Spinal cord (tissue), 10 donors: ENCODE measurements around the gene INO80E. TPM values are rescaled to one million over a fixed set of nuclear protein-coding genes. Genes with fewer than 3 reads are reported as not detected.

ENCODE experiments used
- DNase-seq, 6 donors: peaks; one replicate each; pipeline versions ENCODE4 v3.0.0 to v3.0.0-alpha.2; 2013 to 2015; ENCODE audit warnings: low spot score in 6 of 6, low read depth in 4 of 6
- H3K27ac ChIP-seq: one replicate; pipeline ENCODE4 v1.5.1; 2013; ENCODE audit warnings: low read depth, low read length, control low read depth
- H3K27me3 ChIP-seq: one replicate; pipeline ENCODE4 v1.6.1; 2013; ENCODE audit warnings: low read length; ENCODE audit not compliant: control insufficient read depth, insufficient read depth
- H3K36me3 ChIP-seq: one replicate; pipeline ENCODE4 v1.6.1; 2013; ENCODE audit warnings: low read length; ENCODE audit not compliant: control insufficient read depth, insufficient read depth
- H3K4me1 ChIP-seq: one replicate; pipeline ENCODE4 v1.6.1; 2013; ENCODE audit warnings: low read length; ENCODE audit not compliant: control insufficient read depth, insufficient read depth
- H3K4me3 ChIP-seq: one replicate; pipeline ENCODE4 v1.5.1; 2013; ENCODE audit warnings: low read depth, low read length, control low read depth
- H3K9me3 ChIP-seq: one replicate; pipeline ENCODE4 v1.6.1; 2013; ENCODE audit warnings: low read length; ENCODE audit not compliant: control insufficient read depth, insufficient read depth
- WGBS: methylation state at CpG from one replicate; pipeline ENCODE4 v1.1.5; 2013; ENCODE audit warnings: missing lambda C conversion rate; ENCODE audit not compliant: insufficient coverage; 5-methylcytosine and 5-hydroxymethylcytosine counted together
- polyA plus RNA-seq, 2 donors: library from polyadenylated mRNA; unstranded; fragments of 120-200 nt; gene quantifications; one replicate each; pipeline ENCODE4 v1.2.1, GENCODE V29; 2013; ENCODE audit not compliant: insufficient read length in 2 of 2
- total RNA-seq, 2 donors: library from RNA; depleted of rRNA in 1 of 2; stranded (reverse); fragments of 120-200 nt in 1 of 2; fragments of >200 nt in 1 of 2; gene quantifications; one replicate each; pipeline versions ENCODE4 v1.2.3 to v1.2.4, GENCODE V29; 2013 to 2014
- donor health status: healthy.

INO80E gene
- total and polyA plus RNA-seq, 4 donors: 24.9 to 70.9 (median 58.5) TPM

GRCh38 chr16:30027588-30028437 is 31.8 kb downstream of the INO80E start:
- WGBS: 55% methylated on average over 11 of the region's 13 CpGs
- Histone ChIP-seq H3K36me3 (peaks cover 47% of the 10 kb centered on the region), H3K4me1 (peaks cover 58% of the 10 kb centered on the region), H3K27ac (no peak overlapping the region), H3K4me3 (no peak overlapping the region), H3K27me3 (peaks cover 2% of the 10 kb centered on the region), H3K9me3 (no peaks in the 10 kb centered on the region)
- no peak for DNase-seq

- Histone ChIP-seq H3K36me3 (peaks cover 47% of the 10 kb centered on the region), H3K27ac (no peak overlapping the region), H3K4me3 (no peak overlapping the region), H3K27me3 (peaks cover 2% of the 10 kb centered on the region), H3K9me3 (no peaks in the 10 kb centered on the region), H3K4me1 (peaks cover 58% of the 10 kb centered on the region)
- no peak for DNase-seq
- 15% methylated on average over 15 of the region's 18 CpGs for WGBS
These were observed 32.5 kb downstream of the INO80E start for GRCh38 chr16:30028438-30029076.

- H3K4me1 ChIP-seq: peaks cover 58% of the 10 kb centered on the region
- H3K27ac ChIP-seq: no peak overlapping the region
- no peaks in the 10 kb centered on the region for H3K9me3 ChIP-seq
- H3K4me3 ChIP-seq: peak overlapping the region; percentile 36
- peaks cover 33% of the 10 kb centered on the region for H3K36me3 ChIP-seq
- WGBS: 10% methylated on average over 20 of the region's 23 CpGs
- peaks cover 2% of the 10 kb centered on the region for H3K27me3 ChIP-seq
- peak in 2 of 6 donors; percentile 40 to 46 for DNase-seq
These were observed 34.1 kb downstream of the INO80E start for GRCh38 chr16:30030011-30030685.

GRCh38 chr16:30030841-30031413 is 34.9 kb downstream of the INO80E start, which contains the start of gene TLCD3B:
TSS of gene TLCD3B (minus strand) at chr16:30031271. CDS start at chr16:30030527, 744 bp downstream.
- WGBS: 0% methylated on average over 11 of the region's 27 CpGs
- DNase-seq: peak in 3 of 6 donors; percentile 45 to 92 (median 80)
- H3K4me1 ChIP-seq: peaks cover 58% of the 10 kb centered on the region

GRCh38 chr16:30031477-30031918 is 35.5 kb downstream of the INO80E start:
- no peaks in the 10 kb centered on the region for H3K9me3 ChIP-seq
- peaks cover 19% of the 10 kb centered on the region for H3K36me3 ChIP-seq
- H3K4me3 ChIP-seq: peak overlapping the region; percentile 43
- peak overlapping the region; percentile 47 for H3K27ac ChIP-seq
- H3K4me1 ChIP-seq: peaks cover 58% of the 10 kb centered on the region
- H3K27me3 ChIP-seq: peaks cover 2% of the 10 kb centered on the region
- DNase-seq: peak in 1 of 6 donors; percentile 30
- WGBS: 18% methylated on average over 6 of the region's 11 CpGs

More at GRCh38 chr16:30030841-30031413, 34.9 kb downstream of the INO80E start, which contains the start of gene TLCD3B:
- Histone ChIP-seq H3K27me3 (peaks cover 2% of the 10 kb centered on the region), H3K4me3 (peak within 1 kb of the TSS; percentile 43), H3K9me3 (no peaks in the 10 kb centered on the region), H3K27ac (peak within 1 kb of the TSS; percentile 47), H3K36me3 (peaks cover 25% of the 10 kb centered on the region)

GRCh38 chr16:30032083-30032819 is 36.2 kb downstream of the INO80E start:
- H3K27ac ChIP-seq: no peak overlapping the region
- H3K4me3 ChIP-seq: no peak overlapping the region

GRCh38 chr16:30033270-30033669 is 37.2 kb downstream of the INO80E start:
- peaks cover 42% of the 10 kb centered on the region for H3K4me1 ChIP-seq
- peaks cover 4% of the 10 kb centered on the region for H3K36me3 ChIP-seq
- peaks cover 2% of the 10 kb centered on the region for H3K27me3 ChIP-seq
- no peak overlapping the region for H3K27ac ChIP-seq
- no peak for DNase-seq
- H3K9me3 ChIP-seq: no peaks in the 10 kb centered on the region
- H3K4me3 ChIP-seq: no peak overlapping the region
- WGBS: 81% methylated on average over 7 of the region's 7 CpGs

More at GRCh38 chr16:30032083-30032819, 36.2 kb downstream of the INO80E start:
- peaks cover 12% of the 10 kb centered on the region for H3K36me3 ChIP-seq
- no peaks in the 10 kb centered on the region for H3K9me3 ChIP-seq
- WGBS: 4% methylated on average over 6 of the region's 12 CpGs
- peaks cover 52% of the 10 kb centered on the region for H3K4me1 ChIP-seq
- peaks cover 2% of the 10 kb centered on the region for H3K27me3 ChIP-seq
- peak in 5 of 6 donors; percentile 53 to 98 (median 88) for DNase-seq

GRCh38 chr16:30040221-30040620 is 44.2 kb downstream of the INO80E start:
- H3K9me3 ChIP-seq: no peaks in the 10 kb centered on the region
- no peak for DNase-seq
- H3K27me3 ChIP-seq: no peaks in the 10 kb centered on the region
- no peaks in the 10 kb centered on the region for H3K36me3 ChIP-seq
- no peak overlapping the region for H3K4me3 ChIP-seq
- no peak overlapping the region for H3K27ac ChIP-seq
- no peaks in the 10 kb centered on the region for H3K4me1 ChIP-seq
- WGBS: 75% methylated on average over 3 of the region's 5 CpGs
